BE2C (cell line): ENCODE results near the gene IFNAR1. TPM values are rescaled to one million over a fixed set of nuclear protein-coding genes. Genes with fewer than 3 reads are reported as not detected.

ENCODE experiments used
- DNase-seq: peaks from one replicate; pipeline ENCODE4 v3.0.0-alpha.2; 2020
- H3K27me3 ChIP-seq: fragments of 250-450 bp; sonication (Bioruptor Pico); 2 replicates; pipeline ENCODE4 v1.5.1; 2020; ENCODE audit warnings: mild to moderate bottlenecking
- H3K36me3 ChIP-seq: fragments of 250-450 bp; sonication (Bioruptor Pico); 2 replicates; pipeline ENCODE4 v1.5.1; 2020; ENCODE audit warnings: mild to moderate bottlenecking
- H3K4me1 ChIP-seq: fragments of 250-450 bp; sonication (Bioruptor Pico); 2 replicates; pipeline ENCODE4 v1.5.1; 2020
- H3K4me3 ChIP-seq: 2 replicates; pipeline ENCODE4 v1.5.1; 2011; ENCODE audit warnings: low read depth, low read length
- H3K9me3 ChIP-seq: fragments of 250-450 bp; sonication (Bioruptor Pico); 2 replicates; pipeline ENCODE4 v1.5.1; 2020
- CTCF ChIP-seq: IDR thresholded peaks from 2 replicates; pipeline ENCODE4 v1.5.1; 2012; ENCODE audit warnings: mild to moderate bottlenecking, low read depth, low read length
- polyA plus RNA-seq: library from polyadenylated mRNA; unstranded; fragments of >200 nt; gene quantifications from one replicate; pipeline ENCODE4 v1.2.1, GENCODE V29; 2012; ENCODE audit warnings: low read depth, missing spikeins; ENCODE audit not compliant: insufficient read length, insufficient read depth

Gene IFNAR1
- polyA plus RNA-seq = 26.3 TPM

- Histone ChIP-seq H3K27me3 (no peaks in the 10 kb centered on the region), H3K4me3 (peak within 1 kb of the TSS; percentile 95), H3K9me3 (no peaks in the 10 kb centered on the region), H3K36me3 (peaks cover 2% of the 10 kb centered on the region; the same call in 1 of the 2 replicates), H3K4me1 (no peaks in the 10 kb centered on the region)
- DNase-seq = peak; percentile 99
- TF ChIP-seq CTCF = no peak
These were observed at the start of gene IFNAR1 for GRCh38 chr21:33324291-33325221. IFNAR1 (plus strand) TSS chr21:33324970; CDS start chr21:33325056, 86 bp downstream.

- no peak for DNase-seq
- H3K27me3 ChIP-seq = no peaks in the 10 kb centered on the region
- no peaks in the 10 kb centered on the region; the same call in 1 of the 2 replicates for H3K9me3 ChIP-seq
- H3K36me3 ChIP-seq = peaks cover 3% of the 10 kb centered on the region; the same call in 1 of the 2 replicates
- H3K4me3 ChIP-seq = no peak overlapping the region
- no peak for TF ChIP-seq CTCF
- no peaks in the 10 kb centered on the region for H3K4me1 ChIP-seq
These were observed 46.0 kb upstream of the IFNAR1 start for GRCh38 chr21:33278721-33279120.

GRCh38 chr21:33279330-33279820, 45.4 kb upstream of the IFNAR1 start:
- H3K9me3 ChIP-seq = no peaks in the 10 kb centered on the region; the same call in 1 of the 2 replicates
- no peak for DNase-seq
- H3K27me3 ChIP-seq = no peaks in the 10 kb centered on the region
- no peak overlapping the region for H3K4me3 ChIP-seq
- no peak for TF ChIP-seq CTCF
- no peaks in the 10 kb centered on the region for H3K4me1 ChIP-seq
- H3K36me3 ChIP-seq = peaks cover 3% of the 10 kb centered on the region; the same call in 1 of the 2 replicates

GRCh38 chr21:33281096-33281652, 43.6 kb upstream of the IFNAR1 start:
- H3K9me3 ChIP-seq = no peaks in the 10 kb centered on the region; the same call in 1 of the 2 replicates
- no peak overlapping the region for H3K4me3 ChIP-seq
- no peaks in the 10 kb centered on the region for H3K4me1 ChIP-seq
- H3K27me3 ChIP-seq = no peaks in the 10 kb centered on the region
- DNase-seq = no peak
- no peak for TF ChIP-seq CTCF
- H3K36me3 ChIP-seq = peaks cover 3% of the 10 kb centered on the region; the same call in 1 of the 2 replicates

- Histone ChIP-seq H3K36me3 (peaks cover 3% of the 10 kb centered on the region; the same call in 1 of the 2 replicates), H3K9me3 (no peaks in the 10 kb centered on the region; the same call in 1 of the 2 replicates), H3K4me1 (no peaks in the 10 kb centered on the region; the same call in 1 of the 2 replicates), H3K4me3 (no peak overlapping the region), H3K27me3 (no peaks in the 10 kb centered on the region)
- TF ChIP-seq CTCF = no peak
- no peak for DNase-seq
These were observed 41.6 kb upstream of the IFNAR1 start for GRCh38 chr21:33283203-33283602.
